ENCODE data around the gene ROBO2. TPM values are rescaled to one million over a fixed set of nuclear protein-coding genes. Genes with fewer than 3 reads are reported as not detected.

The ROBO2 gene
- total and polyA plus RNA-seq, 10 of the 15 experiments (the other 5 are each of a cell fraction or from before 2014, with no cell fraction given) = 0.22 to 2.5 (median 0.81) TPM

DNA sequence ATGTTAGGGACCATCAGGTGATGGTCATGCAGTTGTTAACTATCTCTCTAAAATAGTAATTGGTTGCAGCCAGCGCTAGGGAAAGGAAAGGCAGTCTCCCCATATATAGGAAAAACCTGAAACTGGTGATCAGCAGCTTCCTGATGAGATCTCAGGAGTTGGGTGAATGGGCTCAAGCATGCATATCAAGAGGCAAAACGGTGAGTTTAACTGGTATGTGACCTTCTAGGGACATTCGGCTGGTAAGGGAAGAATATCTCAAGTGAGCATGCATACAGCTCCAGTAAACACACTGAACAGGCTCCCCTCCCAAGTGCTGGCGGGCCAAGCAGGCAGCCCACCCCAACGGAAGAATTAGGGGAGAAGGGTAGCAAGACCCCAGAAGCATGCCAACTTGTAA, 49.3 kb upstream of the ROBO2 start:
- RAD21 ChIA-PET (ENCODE audit: unreplicated experiment) = no interaction called here
- no peak overlapping the region for H3K27ac ChIP-seq (ENCODE audit: control insufficient read depth, insufficient read depth)
- H2AFZ ChIP-seq (ENCODE audit: control insufficient read depth, low read depth, low read length) = no peak overlapping the region
- intact Hi-C loops (cut with micrococcal nuclease; ENCODE audit: unreplicated experiment) = no loop called here
- in situ Hi-C loops (cut with MboI) = no loop called here
- no peak overlapping the region for H3K4me3 ChIP-seq
- 25% methylated on average over 5 of the region's 5 CpGs for WGBS (ENCODE audit: insufficient coverage, insufficient replicate concordance, low lambda C conversion rate, missing lambda C conversion rate)
- H3K27me3 ChIP-seq (replicated peaks in 1 of 2; ENCODE audit: control insufficient read depth in 2 of 2, insufficient read depth in 2 of 2, low read length in 1 of 2) = no peaks in the 10 kb centered on the region
- POLR2A ChIA-PET = no interaction called here
- no peaks in the 10 kb centered on the region for H4K20me1 ChIP-seq (ENCODE audit: control insufficient read depth, insufficient read depth)
- FAIRE-seq (no peak), DNase-seq (ENCODE audit: low read depth, low spot score) (no peak), ATAC-seq (peak; percentile 44)
- SMC1A ChIA-PET (ENCODE audit: uncharacterized antibody, unreplicated experiment) = interaction anchor here (2.6 kb wide), 1 partner anchor 11 kb away, joined by 9 read pairs; no protein-coding TSS in a partner anchor
- H3K79me2 ChIP-seq (ENCODE audit: control insufficient read depth, insufficient read depth, low read length) = no peaks in the 10 kb centered on the region
- no peaks in the 10 kb centered on the region for H3K4me1 ChIP-seq (ENCODE audit: control insufficient read depth, insufficient read depth, low read length)
- no peaks in the 10 kb centered on the region for H3K9me3 ChIP-seq (replicated peaks; ENCODE audit: control insufficient read depth, insufficient read depth, low read length)
- TF ChIP-seq CHD2 (IDR thresholded peaks at IDR 0.05; ENCODE audit: borderline replicate concordance, low read depth, low read length) = no peak
- TF ChIP-seq SMAD5 (IDR thresholded peaks at IDR 0.05; ENCODE audit: low read depth) = no peak
- no peak for TF ChIP-seq ZBED1 (IDR thresholded peaks at IDR 0.05; ENCODE audit: borderline replicate concordance)
- TF ChIP-seq ZBTB40 (IDR thresholded peaks at IDR 0.05; ENCODE audit: borderline replicate concordance) = no peak
- TF ChIP-seq ZZZ3 (IDR thresholded peaks at IDR 0.05; ENCODE audit: control insufficient read depth, insufficient read length, low read depth) = no peak
- TF ChIP-seq ZNF687 (IDR thresholded peaks at IDR 0.05) = no peak
- no peak for TF ChIP-seq CBX3 (IDR thresholded peaks at IDR 0.05; ENCODE audit: borderline replicate concordance, low read depth)
- no peak for TF ChIP-seq NFYB (IDR thresholded peaks at IDR 0.05; ENCODE audit: insufficient read depth, low read depth, low read length)
- TF ChIP-seq RCOR1 (conservative IDR thresholded peaks at IDR 0.05; ENCODE audit: low read depth, low read length) = no peak
- TF ChIP-seq CBFB (IDR thresholded peaks at IDR 0.05; ENCODE audit: low read depth) = no peak
- no peak for TF ChIP-seq PAX8 (IDR thresholded peaks at IDR 0.05)
- TF ChIP-seq TAF1 (IDR thresholded peaks at IDR 0.05; ENCODE audit: borderline replicate concordance, low read depth, low read length) = no peak
- no peak for TF ChIP-seq DPF2 (IDR thresholded peaks at IDR 0.05)
- TF ChIP-seq TBL1XR1 (IDR thresholded peaks at IDR 0.05; ENCODE audit: low read depth, low read length) = no peak
- no peak for TF ChIP-seq BACH1 (IDR thresholded peaks at IDR 0.05; ENCODE audit: borderline replicate concordance)
- no peak for TF ChIP-seq YBX1 (IDR thresholded peaks at IDR 0.05)
- no peak for TF ChIP-seq YY1 (IDR thresholded peaks at IDR 0.05; ENCODE audit: low read depth, low read length)
- TF ChIP-seq CBX5 (IDR thresholded peaks at IDR 0.05; ENCODE audit: low read depth) = no peak
- no peak overlapping the region for H3K4me2 ChIP-seq (ENCODE audit: control insufficient read depth, insufficient read depth)
- H3K9ac ChIP-seq (ENCODE audit: control insufficient read depth, insufficient read depth, low read length) = no peak overlapping the region
- no peaks in the 10 kb centered on the region for H3K36me3 ChIP-seq (ENCODE audit: control insufficient read depth in 2 of 2, insufficient read depth in 2 of 2, low read length in 1 of 2)
- no TSS peak for BruUV-seq (replicated peaks)
- CTCF ChIA-PET = interaction anchor here (1.2 kb wide), 1 partner anchor 8 kb away, joined by 3 read pairs; no protein-coding TSS in a partner anchor

Measured in GM12878 (cell line).